SK-N-SH treated with all-trans-retinoic acid at 6 μM for 48 hours (cell line): ENCODE results near the gene ZSCAN10.

Experiments
- ARNTL ChIP-seq: fragments of 450-650 bp; formaldehyde crosslinking; IDR thresholded peaks from 2 replicates; pipeline ENCODE4 v1.5.0; 2020; ENCODE audit warnings: low read depth, mild to moderate bottlenecking, moderate library complexity, borderline replicate concordance
- OSR1 ChIP-seq: fragments of 250-450 bp; sonication (Bioruptor Pico); IDR thresholded peaks from 2 replicates; pipeline ENCODE4 v1.8.0; 2022; ENCODE audit warnings: moderate library complexity, mild to moderate bottlenecking, inconsistent platforms
- ZFP30 ChIP-seq: fragments of 450-650 bp; formaldehyde crosslinking; IDR thresholded peaks from 2 replicates; pipeline ENCODE4 v1.5.0; 2022; ENCODE audit warnings: mild to moderate bottlenecking, moderate library complexity
- TF ChIP-seq, protein P1 (sequence below): fragments of 250-450 bp; sonication (Bioruptor Pico); IDR thresholded peaks from 2 replicates; pipeline ENCODE4 v1.8.0; 2020; ENCODE audit warnings: mild to moderate bottlenecking, moderate library complexity, borderline replicate concordance

DNA sequence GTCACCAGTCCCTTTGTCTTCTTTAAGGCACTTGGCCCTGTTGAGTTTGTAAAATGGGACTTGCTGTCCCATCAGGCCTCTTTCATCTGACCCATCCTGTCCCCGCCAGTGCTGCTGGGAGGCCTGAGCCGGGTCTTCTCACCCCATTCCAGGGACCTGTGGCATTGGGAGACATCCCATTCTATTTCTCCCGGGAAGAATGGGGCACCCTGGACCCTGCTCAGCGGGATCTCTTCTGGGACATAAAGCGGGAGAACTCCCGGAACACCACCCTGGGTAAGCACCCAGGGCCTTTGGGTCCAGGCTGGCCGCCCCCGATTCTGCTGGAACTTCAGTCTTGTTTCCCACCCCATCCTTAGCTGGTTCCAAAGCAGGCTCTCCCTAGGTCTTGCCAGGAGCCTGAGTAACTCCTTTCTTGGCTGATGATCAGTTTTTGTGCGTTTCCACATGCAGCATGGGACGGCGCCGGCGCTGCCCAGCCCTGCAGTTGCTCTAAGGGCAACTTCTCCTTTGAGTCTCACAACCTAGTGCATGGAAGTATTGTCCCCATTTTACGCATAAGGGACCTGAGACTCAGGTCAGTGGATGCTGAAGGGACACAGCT is 39.8 kb upstream of the ZSCAN10 start:
- TF ChIP-seq OSR1 (CRISPR knock-in tag) (no peak), ZFP30 (CRISPR knock-in tag) (no peak), ARNTL (CRISPR knock-in tag) (no peak)
- TF ChIP-seq, protein P1, sequence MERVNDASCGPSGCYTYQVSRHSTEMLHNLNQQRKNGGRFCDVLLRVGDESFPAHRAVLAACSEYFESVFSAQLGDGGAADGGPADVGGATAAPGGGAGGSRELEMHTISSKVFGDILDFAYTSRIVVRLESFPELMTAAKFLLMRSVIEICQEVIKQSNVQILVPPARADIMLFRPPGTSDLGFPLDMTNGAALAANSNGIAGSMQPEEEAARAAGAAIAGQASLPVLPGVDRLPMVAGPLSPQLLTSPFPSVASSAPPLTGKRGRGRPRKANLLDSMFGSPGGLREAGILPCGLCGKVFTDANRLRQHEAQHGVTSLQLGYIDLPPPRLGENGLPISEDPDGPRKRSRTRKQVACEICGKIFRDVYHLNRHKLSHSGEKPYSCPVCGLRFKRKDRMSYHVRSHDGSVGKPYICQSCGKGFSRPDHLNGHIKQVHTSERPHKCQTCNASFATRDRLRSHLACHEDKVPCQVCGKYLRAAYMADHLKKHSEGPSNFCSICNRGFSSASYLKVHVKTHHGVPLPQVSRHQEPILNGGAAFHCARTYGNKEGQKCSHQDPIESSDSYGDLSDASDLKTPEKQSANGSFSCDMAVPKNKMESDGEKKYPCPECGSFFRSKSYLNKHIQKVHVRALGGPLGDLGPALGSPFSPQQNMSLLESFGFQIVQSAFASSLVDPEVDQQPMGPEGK (CRISPR knock-in tag): no peak
